ENCODE measurements around the gene INPP5D.
A peak's percentile ranks its signal among the peaks of the same experiment; 100 is the strongest.

GRCh38 chr2:233061591-233062450 lies 1.7 kb downstream of the INPP5D start:
- TF ChIP-seq, protein P1, sequence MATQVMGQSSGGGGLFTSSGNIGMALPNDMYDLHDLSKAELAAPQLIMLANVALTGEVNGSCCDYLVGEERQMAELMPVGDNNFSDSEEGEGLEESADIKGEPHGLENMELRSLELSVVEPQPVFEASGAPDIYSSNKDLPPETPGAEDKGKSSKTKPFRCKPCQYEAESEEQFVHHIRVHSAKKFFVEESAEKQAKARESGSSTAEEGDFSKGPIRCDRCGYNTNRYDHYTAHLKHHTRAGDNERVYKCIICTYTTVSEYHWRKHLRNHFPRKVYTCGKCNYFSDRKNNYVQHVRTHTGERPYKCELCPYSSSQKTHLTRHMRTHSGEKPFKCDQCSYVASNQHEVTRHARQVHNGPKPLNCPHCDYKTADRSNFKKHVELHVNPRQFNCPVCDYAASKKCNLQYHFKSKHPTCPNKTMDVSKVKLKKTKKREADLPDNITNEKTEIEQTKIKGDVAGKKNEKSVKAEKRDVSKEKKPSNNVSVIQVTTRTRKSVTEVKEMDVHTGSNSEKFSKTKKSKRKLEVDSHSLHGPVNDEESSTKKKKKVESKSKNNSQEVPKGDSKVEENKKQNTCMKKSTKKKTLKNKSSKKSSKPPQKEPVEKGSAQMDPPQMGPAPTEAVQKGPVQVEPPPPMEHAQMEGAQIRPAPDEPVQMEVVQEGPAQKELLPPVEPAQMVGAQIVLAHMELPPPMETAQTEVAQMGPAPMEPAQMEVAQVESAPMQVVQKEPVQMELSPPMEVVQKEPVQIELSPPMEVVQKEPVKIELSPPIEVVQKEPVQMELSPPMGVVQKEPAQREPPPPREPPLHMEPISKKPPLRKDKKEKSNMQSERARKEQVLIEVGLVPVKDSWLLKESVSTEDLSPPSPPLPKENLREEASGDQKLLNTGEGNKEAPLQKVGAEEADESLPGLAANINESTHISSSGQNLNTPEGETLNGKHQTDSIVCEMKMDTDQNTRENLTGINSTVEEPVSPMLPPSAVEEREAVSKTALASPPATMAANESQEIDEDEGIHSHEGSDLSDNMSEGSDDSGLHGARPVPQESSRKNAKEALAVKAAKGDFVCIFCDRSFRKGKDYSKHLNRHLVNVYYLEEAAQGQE (IDR thresholded peaks at IDR 0.05), result no peak
- no peak for TF ChIP-seq FOXA2 (IDR thresholded peaks at IDR 0.05)
- no peak for TF ChIP-seq TAF1 (conservative IDR thresholded peaks at IDR 0.05)
- TF ChIP-seq ZBTB33 (IDR thresholded peaks at IDR 0.05), result no peak
- TF ChIP-seq, protein P2, sequence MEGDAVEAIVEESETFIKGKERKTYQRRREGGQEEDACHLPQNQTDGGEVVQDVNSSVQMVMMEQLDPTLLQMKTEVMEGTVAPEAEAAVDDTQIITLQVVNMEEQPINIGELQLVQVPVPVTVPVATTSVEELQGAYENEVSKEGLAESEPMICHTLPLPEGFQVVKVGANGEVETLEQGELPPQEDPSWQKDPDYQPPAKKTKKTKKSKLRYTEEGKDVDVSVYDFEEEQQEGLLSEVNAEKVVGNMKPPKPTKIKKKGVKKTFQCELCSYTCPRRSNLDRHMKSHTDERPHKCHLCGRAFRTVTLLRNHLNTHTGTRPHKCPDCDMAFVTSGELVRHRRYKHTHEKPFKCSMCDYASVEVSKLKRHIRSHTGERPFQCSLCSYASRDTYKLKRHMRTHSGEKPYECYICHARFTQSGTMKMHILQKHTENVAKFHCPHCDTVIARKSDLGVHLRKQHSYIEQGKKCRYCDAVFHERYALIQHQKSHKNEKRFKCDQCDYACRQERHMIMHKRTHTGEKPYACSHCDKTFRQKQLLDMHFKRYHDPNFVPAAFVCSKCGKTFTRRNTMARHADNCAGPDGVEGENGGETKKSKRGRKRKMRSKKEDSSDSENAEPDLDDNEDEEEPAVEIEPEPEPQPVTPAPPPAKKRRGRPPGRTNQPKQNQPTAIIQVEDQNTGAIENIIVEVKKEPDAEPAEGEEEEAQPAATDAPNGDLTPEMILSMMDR (IDR thresholded peaks at IDR 0.05; ENCODE audit: low read depth, low read length, missing input control), result peak; percentile 11
- TF ChIP-seq JUND (IDR thresholded peaks at IDR 0.05), result no peak
- TF ChIP-seq, protein P3, sequence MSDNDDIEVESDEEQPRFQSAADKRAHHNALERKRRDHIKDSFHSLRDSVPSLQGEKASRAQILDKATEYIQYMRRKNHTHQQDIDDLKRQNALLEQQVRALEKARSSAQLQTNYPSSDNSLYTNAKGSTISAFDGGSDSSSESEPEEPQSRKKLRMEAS (IDR thresholded peaks at IDR 0.05), result no peak

Measured in liver (tissue), 3 donors.